Choroid plexus epithelial cell (primary cell): ENCODE results near the gene PLEKHG4B.
"Not testable (repeated sequence)": the region's sequence is repeated elsewhere in the genome, so short reads cannot be mapped to it uniquely, and the experiment has no call there.

Experiments
- DNase-seq: peaks from one replicate; pipeline ENCODE4 v3.0.0-alpha.2; 2010; ENCODE audit warnings: low read depth
- H3K4me3 ChIP-seq: 2 replicates; pipeline ENCODE4 v1.5.1; 2011; ENCODE audit warnings: low read depth, mild to moderate bottlenecking, control low read depth, low read length, moderate library complexity
- CTCF ChIP-seq: conservative IDR thresholded peaks from 2 replicates; pipeline ENCODE4 v1.5.1; 2011; ENCODE audit warnings: low read depth, mild to moderate bottlenecking, control low read depth, inconsistent platforms, low read length, moderate library complexity

Gene PLEKHG4B

GRCh38 chr5:218457-219291 is 126.7 kb downstream of the PLEKHG4B start:
- peak; percentile 8 for TF ChIP-seq CTCF
- H3K4me3 ChIP-seq = peak overlapping the region; percentile 90
- peak; percentile 52 for DNase-seq

GRCh38 chr5:219460-219863 is 127.5 kb downstream of the PLEKHG4B start:
- peak; percentile 42 for DNase-seq
- peak overlapping the region; percentile 90 for H3K4me3 ChIP-seq
- no peak for TF ChIP-seq CTCF

- no peak for DNase-seq
- no peak overlapping the region for H3K4me3 ChIP-seq
Measured at GRCh38 chr5:219991-220390, 128.0 kb downstream of the PLEKHG4B start.

GRCh38 chr5:222951-223715 is 131.2 kb downstream of the PLEKHG4B start:
- peak; percentile 37 for DNase-seq
- H3K4me3 ChIP-seq = not testable (repeated sequence)

More at GRCh38 chr5:219991-220390, 128.0 kb downstream of the PLEKHG4B start:
- no peak for TF ChIP-seq CTCF

- TF ChIP-seq CTCF = no peak
- DNase-seq = no peak
- no peak overlapping the region for H3K4me3 ChIP-seq
Measured at GRCh38 chr5:223791-224190, 131.8 kb downstream of the PLEKHG4B start.

GRCh38 chr5:225334-225733 is 133.4 kb downstream of the PLEKHG4B start:
- DNase-seq = no peak
- no peak for TF ChIP-seq CTCF
- H3K4me3 ChIP-seq = no peak overlapping the region

- not testable (repeated sequence) for H3K4me3 ChIP-seq, DNase-seq
Measured at GRCh38 chr5:227375-227774, 135.4 kb downstream of the PLEKHG4B start.

- no peak for DNase-seq
- TF ChIP-seq CTCF = no peak
- H3K4me3 ChIP-seq = no peak overlapping the region
Measured at GRCh38 chr5:228886-229285, 136.9 kb downstream of the PLEKHG4B start.
